LHCN-M2 (cell line): Measurements from ENCODE around the gene PIEZO2. TPM values are rescaled to one million over a fixed set of nuclear protein-coding genes. Genes with fewer than 3 reads are reported as not detected.
A peak's percentile ranks its signal among the peaks of the same experiment; 100 is the strongest.
"Not testable (repeated sequence)": the region's sequence is repeated elsewhere in the genome, so short reads cannot be mapped to it uniquely, and the experiment has no call there.

Source experiments
- DNase-seq: peaks from one replicate; pipeline ENCODE4 v3.0.0-alpha.2; 2012; ENCODE audit warnings: low read depth
- total RNA-seq: library from RNA; depleted of rRNA; stranded (reverse); fragments of >200 nt; gene quantifications from 2 replicates; pipeline ENCODE4 v1.2.3, GENCODE V29; 2014

PIEZO2 gene
- total RNA-seq, 1 experiment from 2014 or later, result 10.4 TPM

DNA sequence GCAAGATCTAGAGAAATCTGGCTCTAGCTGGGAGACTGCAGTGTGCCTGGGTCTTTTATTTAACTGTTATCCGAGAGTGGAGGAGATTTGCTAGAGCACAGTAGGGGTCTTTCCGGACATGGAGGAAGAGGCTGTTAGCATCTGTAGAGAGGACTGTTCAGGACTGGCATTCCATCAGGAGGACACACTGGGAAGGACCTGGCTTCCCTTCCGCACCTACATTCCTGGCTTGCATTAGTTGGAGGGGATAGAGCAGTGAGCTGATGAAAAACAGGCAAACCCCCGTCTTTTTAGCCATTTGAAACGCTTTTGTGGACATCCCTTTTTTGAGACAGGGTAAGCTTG lies 874 bp upstream of the PIEZO2 start:
- DNase-seq, result no peak

- no peak for DNase-seq
Observed at GRCh38 chr18:11148680-11149440, 509 bp downstream of the PIEZO2 start.

GRCh38 chr18:11147962-11148679 lies 1.2 kb downstream of the PIEZO2 start:
- peak; percentile 6 for DNase-seq

DNA sequence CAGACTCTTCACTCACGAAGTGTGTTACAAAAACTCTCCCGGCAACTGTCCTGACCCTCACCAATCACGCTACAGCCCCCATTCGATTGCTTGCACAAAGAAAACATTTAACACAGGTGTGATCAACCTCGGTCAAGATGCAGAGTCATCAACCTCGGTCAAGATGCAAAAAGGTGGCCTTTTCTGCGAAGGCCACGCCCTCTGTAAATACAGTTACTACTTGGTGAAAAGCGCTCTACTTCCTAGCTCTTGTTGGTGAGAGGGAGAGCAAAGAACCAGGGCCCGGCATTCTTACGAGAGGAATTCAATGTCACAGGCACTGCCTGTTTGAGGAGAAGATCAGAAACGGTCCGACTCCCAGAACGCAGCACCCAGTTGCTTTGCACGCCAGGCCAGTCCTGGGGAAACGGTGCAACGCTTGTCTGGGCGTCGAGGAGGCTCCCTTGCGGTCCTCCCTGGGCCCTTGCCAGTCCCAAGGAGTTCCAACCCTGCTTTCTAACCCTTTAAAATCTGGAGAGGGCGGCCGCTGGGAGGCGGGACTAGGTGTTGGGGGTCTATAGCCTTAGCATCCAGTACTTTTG lies 1.9 kb downstream of the PIEZO2 start:
- DNase-seq, result no peak

DNA sequence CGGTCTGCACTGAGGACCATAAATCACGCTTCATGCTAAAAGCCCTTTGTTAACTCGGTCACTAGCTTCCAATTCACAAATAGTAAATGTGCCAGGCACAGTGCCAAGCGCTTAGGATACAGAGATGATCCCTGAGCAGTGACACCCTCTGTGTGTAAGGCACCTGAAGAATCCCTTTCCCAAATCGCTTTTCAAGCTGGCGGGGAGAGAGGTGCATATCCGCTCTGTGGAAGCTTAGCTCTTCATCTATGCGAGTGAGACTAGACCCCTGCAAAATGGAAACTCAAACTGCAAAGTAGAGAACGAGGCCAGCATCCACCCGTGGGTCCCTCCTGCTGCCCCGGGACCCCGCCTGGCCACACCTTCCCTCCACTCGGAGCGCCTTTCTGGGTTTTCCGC lies 2.4 kb downstream of the PIEZO2 start:
- DNase-seq, result no peak

DNA sequence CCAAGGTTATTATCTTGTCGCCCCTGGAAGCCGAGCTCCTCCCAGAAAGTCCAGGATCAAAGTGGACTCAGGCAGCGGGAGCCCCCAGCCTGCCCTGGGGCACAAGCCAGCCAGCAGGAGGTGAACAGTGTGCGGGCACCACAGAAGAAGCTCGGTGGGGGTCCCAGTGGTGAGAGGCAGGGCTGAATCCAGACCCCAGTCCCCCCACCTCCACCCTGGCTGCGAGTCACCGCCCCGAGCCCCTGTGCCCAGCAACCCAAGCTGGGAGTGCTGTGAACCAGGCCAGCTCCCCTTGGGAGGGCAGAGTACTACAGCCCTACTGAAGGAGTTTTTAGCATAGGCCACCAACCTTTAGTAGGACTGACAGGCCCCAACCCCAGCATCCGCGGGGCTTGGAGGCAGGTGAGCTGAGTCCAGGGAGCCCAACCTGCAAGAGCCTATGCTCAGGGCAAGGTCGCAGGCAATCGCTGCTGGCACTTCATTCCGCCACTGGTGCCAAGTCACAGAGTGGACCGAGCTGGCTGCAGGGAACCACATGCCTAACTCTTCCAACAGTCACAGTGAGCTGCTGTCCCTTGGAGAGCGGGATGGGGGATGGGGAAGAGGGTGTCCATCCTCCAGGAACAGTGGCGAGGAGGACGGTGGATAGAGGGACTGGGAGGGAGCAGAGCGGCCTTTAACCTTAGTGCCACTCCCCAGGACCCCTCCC lies 3.0 kb downstream of the PIEZO2 start:
- no peak for DNase-seq

DNA sequence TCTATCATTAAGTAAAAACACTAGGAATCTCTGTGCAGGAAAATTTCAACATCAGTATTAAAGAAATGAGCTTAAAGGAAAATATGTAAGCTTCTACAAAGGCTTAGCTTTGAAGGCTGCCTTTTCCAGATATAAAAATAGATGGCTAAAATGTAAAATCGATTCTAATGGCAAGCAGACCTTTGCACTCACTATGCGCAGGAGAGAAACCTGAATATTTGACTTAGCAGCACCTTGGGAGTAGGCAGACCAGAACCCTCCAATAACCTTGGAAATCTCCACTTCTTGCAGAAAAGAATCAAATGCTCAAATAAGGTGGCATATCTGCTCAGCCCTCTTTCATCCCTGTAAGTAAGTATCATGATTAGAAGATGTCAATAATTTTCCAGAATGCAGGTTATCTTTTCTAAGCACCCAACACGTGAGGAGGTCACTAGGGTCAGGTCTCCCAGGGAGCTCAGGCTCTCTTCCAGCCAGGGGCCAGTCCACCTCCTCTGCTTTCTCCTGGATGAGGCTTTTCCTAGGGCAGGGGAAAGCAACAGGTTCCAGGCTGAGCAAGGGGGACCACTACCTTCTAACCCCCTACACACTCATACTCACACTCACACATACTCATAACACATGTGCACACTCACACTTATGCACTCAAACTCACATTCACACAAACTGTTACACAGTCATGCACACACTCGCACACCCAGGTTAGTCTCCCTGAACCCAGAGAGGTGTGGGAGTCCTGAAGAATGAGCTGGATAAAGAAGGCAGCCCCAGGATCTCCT lies 3.8 kb downstream of the PIEZO2 start:
- no peak for DNase-seq

DNA sequence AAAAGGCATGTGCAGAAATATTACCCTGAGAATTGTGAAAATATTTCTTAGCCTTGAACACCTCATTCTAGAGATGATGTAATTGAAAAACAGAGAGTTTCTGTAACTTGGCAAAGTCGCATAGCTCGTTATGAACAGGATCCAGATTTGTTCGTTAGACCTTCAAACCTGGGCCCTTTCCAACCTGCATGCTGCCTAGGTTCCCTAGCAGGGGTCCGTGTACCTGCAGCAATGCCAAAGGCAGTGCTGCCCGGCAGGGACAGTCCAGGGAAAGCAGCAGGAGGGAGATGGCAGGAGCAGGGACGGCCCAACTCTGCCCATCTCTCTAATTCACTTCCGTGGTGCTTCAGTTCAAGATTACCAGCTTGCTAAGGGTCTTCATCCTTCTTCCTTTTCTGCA lies 12.0 kb downstream of the PIEZO2 start:
- no peak for DNase-seq

DNA sequence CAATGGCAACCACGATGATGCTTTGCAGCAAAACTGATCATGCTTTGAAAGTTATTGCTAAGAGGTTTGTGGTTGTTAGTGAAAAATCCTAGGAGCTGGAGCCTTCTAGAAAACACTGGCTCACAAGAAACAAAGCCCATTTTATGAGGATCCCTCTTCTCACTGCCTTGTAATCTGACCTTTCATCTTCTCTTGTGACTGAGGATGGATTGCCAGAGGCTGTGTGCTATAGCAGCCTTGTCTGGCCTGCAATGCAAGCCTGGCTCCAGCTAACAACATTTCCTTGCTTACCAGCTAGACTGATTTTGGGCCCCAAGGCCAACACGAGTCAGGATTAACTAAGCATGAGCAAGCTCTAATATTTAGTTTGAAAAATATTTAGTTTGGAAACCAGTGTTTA lies 13.1 kb downstream of the PIEZO2 start:
- no peak for DNase-seq

GRCh38 chr18:11134940-11135339 lies 14.4 kb downstream of the PIEZO2 start:
- DNase-seq, result no peak

DNA sequence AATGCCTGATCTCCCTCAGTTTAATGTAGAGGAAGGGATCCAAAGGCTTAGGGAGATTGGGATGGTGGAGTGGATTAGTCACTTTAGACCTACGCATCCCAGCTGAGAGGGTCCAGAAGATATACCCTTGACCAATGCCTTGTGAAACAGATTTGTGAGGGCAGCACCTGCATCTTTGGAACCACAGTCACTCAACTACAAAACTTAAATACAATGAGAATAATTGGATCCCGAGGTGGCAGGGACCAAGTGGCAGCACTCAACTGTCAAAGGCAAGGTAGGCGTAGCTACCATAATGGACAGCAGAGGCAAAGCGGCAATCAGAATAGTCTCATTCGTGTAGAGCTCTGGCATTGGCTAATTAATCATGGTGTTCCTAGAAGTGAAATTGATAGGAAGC lies 20.3 kb downstream of the PIEZO2 start:
- DNase-seq, result not testable (repeated sequence)

- no peak for DNase-seq
Observed at GRCh38 chr18:11125492-11126315, 23.7 kb downstream of the PIEZO2 start.

DNA sequence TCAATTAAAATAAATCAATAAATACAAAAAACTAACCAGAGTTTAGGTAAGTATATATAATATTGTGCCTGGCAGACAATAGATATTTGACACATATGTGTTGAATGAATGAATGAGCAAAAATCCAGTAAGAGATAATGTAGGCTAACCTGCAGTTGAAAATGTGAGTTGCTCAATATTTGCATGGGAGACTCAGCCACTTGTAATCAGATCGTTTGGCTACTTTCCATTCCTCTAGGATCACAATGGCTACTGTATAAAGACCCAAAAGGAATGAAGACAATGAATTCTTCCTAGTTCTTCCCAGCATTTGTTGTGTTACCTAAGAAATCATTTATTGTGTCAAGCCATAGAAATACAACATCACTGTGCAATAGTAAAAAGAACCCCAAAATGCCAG lies 25.3 kb downstream of the PIEZO2 start:
- no peak for DNase-seq

GRCh38 chr18:11121443-11121849 lies 27.9 kb downstream of the PIEZO2 start:
- peak; percentile 46 for DNase-seq

GRCh38 chr18:11119959-11120587 lies 29.3 kb downstream of the PIEZO2 start:
- peak; percentile 56 for DNase-seq

DNA sequence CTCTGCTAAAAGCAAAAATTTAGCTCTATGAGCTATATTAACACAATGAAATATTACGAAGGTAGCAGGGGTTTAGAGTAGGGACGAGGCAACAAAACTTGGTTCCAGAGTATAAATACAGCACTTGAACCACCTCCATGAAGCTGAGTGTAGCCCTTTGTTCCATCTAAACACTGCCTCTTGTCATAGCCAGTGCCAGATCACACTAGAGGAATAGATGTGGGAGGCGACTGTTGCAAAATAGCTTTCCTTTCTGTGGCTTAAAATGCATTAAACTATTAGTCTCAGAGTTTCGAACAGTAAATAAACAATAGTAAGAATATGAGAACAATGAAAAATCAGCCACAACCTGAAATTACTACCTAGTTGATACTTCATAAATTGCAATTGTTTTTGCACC lies 29.8 kb downstream of the PIEZO2 start:
- no peak for DNase-seq

- no peak for DNase-seq
Observed at GRCh38 chr18:11118051-11118766, 31.2 kb downstream of the PIEZO2 start.

DNA sequence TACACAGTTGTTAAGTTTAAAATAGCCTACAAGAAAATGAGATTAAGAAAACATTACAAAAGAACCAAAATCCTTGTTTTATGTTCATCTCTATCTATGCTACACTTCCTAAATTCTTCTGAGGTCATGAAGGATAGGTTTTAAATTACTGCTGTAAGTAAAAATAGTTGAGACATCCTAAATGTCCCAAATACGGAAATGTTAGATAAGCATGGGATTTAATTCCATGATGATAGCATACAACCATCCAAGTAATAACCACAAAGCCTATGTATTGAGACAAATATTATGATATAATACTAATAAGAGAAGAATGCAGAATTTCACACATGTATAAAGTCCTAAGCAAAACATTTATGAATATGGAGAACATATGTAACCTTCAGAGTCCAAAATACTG lies 34.1 kb downstream of the PIEZO2 start:
- peak; percentile 5 for DNase-seq

- no peak for DNase-seq
Observed at GRCh38 chr18:11114653-11115052, 34.7 kb downstream of the PIEZO2 start.
